PC-9 (cell line): ENCODE measurements around the gene ZNF865.

Experiments
- EZH2 ChIP-seq: fragments of 200-600 bp; sonication (generic); IDR thresholded peaks from 2 replicates; pipeline ENCODE4 v1.8.0; 2017; ENCODE audit warnings: antibody characterized with exemption, low read depth
- TF ChIP-seq, protein P1 (sequence below): fragments of 200-600 bp; sonication (generic); conservative IDR thresholded peaks from 2 replicates; pipeline ENCODE4 v1.6.1; 2017; ENCODE audit warnings: mixed run types, antibody characterized with exemption, mild to moderate bottlenecking, moderate library complexity

DNA sequence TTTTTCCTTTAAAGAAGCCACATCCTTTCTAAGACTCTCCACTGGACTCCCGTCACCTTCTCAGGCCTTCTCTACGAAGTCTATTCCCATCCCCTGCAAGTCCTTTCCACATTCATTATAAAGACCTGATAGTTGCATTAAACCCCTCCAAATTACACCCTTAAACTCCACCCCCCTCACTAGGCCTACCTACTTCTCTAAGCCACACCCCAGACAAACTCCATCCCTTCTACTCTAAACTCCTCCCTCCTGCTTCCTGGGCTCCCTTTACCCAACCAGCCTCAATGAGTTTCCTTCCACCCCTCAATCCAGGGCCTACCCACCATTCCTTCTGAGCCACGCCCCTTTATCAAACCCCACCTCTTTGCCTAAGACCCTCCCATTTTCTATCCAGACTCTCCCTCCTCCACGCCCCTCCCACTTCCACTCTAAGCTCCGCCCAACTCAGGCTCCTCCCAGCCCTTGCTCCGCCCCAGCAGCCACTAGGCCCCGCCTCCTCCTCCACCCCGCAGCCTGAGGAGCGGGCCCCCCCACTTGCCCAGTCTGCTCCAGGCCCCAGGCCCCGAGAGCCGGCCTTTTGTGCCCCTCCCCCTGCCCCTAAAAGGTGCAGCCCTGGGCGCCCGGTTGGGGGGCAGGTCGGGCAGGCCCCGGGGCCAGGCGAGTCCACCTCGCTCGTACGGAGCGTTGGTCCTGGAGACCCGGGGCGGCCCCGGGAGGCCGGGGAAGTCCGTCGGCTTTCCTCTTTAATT is 6.6 kb upstream of the ZNF865 start:
- TF ChIP-seq, protein P1, sequence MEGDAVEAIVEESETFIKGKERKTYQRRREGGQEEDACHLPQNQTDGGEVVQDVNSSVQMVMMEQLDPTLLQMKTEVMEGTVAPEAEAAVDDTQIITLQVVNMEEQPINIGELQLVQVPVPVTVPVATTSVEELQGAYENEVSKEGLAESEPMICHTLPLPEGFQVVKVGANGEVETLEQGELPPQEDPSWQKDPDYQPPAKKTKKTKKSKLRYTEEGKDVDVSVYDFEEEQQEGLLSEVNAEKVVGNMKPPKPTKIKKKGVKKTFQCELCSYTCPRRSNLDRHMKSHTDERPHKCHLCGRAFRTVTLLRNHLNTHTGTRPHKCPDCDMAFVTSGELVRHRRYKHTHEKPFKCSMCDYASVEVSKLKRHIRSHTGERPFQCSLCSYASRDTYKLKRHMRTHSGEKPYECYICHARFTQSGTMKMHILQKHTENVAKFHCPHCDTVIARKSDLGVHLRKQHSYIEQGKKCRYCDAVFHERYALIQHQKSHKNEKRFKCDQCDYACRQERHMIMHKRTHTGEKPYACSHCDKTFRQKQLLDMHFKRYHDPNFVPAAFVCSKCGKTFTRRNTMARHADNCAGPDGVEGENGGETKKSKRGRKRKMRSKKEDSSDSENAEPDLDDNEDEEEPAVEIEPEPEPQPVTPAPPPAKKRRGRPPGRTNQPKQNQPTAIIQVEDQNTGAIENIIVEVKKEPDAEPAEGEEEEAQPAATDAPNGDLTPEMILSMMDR, result no peak
- no peak for TF ChIP-seq EZH2
